HG03520 (cell line): ENCODE measurements around the gene DIP2C.
"Not testable (repeated sequence)": the region's sequence is repeated elsewhere in the genome, so short reads cannot be mapped to it uniquely, and the experiment has no call there.

ENCODE experiments used
- ATAC-seq: cut with Tn5 transposase; IDR thresholded peaks from one replicate; pipeline ENCODE4 v1.9.1; 2021; ENCODE audit warnings: mild to moderate bottlenecking, moderate library complexity; ENCODE audit not compliant: unreplicated experiment

Gene DIP2C

DNA sequence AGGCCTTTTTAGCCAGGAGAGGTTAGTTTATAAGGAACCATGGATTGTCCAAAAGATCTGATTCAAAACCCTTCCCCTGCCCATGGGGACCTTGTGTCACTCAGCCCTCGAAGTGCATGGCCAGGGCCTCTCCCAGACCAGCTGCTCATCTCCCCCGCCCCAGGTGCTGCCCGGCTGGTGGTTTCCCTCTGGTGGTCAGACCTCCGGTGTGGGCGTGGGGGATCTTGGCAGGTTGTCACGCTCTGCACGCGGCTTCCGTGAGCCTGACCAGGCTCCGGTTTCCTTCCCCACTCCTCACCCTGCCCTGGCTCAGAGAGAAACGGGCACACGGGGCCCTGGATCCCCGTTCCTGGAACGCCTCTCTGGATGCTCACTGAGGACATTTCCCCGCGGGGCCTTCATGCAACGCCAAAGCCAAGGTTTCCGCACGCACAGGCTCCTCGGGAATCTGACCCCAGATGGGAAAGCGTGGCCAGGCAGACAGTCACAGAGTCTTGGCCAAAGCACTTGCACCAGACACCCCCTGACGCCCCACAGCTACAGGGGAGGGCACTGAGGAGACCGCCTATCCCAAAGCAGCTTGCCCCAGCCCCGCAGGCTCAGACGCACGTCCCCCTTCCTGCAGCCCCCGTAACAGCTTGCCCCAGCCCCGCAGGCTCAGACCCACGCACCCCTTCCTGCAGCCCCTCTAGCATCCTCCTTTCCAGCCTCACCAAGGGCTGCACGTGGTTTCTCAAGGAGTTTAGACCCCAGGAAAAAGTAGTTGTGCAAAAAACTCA, 7.8 kb upstream of the DIP2C start:
- ATAC-seq, result no peak

GRCh38 chr10:695396-695795, 5.9 kb upstream of the DIP2C start:
- ATAC-seq, result no peak

GRCh38 chr10:693506-693905, 4.0 kb upstream of the DIP2C start:
- no peak for ATAC-seq

DNA sequence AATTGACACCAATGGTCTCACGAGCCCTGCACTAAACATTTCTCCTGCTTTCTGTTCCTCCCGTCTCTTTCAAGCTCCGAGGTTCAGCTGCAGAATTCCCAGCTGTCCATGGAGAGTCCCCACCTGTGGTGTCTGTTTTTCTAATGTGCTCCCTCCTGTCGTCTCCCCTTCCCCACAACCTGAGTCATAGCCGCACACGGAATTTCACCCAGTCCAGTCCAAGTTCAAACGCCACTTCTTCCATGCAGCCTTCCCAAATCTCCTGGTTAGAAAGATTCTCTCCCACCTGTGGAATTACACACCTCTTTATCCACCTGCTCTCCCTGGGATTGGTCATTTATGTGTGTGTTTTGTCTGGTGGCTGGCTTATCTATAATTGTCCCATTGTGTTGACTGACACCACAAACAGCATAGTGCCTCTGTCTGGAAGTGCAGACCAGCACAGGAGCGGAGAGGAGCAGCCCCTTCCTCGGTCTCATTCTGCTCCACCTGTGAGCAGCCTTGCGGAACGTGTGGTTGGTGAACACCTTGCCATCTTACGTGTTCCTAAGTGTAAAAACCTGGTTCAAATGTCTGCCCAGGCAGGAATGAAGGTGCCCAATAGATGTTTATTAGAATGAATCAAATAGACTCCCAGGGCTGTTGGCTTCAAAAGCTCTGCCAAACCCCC, 3.3 kb upstream of the DIP2C start:
- ATAC-seq, result no peak

DNA sequence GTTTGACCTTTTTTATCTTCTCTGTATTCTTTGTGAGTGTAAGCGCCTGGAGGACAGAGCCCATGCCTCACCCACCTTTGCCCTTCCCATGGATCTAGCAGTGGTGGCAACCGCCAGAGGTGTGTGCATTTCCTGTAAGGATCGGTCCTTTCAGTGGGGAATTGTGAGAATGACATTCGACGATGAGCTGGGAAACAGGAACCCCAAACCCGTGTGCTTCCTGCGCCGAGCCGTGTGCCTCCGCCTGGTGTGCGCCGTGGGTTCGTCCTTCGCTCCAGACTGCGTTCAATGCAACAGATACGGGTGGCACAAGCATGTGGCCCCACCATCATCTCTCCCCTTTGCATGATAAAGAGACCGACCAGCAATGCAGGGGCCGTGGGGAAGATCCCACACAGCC, 1.7 kb upstream of the DIP2C start:
- ATAC-seq, result no peak

DNA sequence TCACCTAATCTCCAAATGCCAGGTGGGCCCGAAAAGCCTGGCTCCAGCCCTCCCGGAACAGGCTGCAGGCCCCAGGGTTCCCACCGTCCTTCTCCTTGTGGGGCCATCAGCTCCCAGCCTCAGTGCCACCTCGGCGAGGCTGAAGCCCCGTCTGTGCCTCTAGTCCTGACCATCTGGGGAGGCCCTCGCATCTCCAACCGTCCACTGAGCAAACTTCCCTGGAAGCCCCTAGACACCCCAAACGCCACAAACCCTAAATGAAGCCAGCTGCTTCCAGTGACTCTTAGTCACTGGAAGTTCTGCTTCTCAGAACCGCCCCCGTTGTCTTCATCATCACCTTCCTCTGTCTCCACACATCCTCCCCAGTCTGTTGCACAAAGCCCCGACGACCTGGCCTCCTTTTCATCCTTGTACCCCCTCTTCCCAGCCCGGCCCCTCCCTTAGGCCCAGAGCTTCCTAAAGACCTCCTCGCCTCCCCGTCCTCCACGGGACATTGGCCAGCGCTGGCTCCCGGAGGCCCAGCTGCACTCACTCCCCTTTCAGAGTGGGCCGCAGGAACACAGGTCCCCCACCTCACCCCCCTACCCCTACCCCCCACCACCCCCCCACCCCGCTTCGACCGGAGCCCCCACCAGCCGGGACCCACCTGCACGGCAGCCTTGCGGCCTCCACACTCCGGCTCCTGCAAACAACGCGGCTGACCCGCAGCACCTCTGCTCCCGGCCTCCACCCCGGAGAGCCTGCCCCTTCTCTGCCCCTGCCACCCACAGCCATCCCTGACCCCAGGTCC, 1.1 kb upstream of the DIP2C start:
- ATAC-seq, result no peak

GRCh38 chr10:689121-689451, 382 bp downstream of the DIP2C start:
- ATAC-seq, result no peak

- ATAC-seq, result no peak
These were observed 952 bp downstream of the DIP2C start for GRCh38 chr10:688312-689120.

GRCh38 chr10:687583-688311, 1.7 kb downstream of the DIP2C start:
- no peak for ATAC-seq

GRCh38 chr10:686155-686931, 3.1 kb downstream of the DIP2C start:
- no peak for ATAC-seq

DNA sequence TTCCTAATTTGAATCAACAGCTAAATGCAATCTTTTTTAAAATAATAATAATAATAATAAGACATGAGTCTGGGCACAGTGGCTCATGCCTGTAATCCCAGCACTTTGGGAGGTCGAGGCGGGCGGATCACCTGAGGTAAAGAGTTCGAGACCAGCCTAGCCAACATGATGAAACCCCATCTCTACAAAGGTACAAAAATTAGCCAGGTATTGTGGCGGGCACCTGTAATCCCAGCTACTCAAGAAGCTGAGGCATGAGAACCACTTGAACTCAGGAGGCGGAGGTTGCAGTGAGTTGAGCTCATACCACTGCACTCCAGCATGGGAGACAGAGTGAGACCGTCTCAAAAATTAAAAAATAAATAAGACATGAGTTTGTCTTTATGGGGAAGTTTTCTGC, 3.9 kb downstream of the DIP2C start:
- no peak for ATAC-seq

- no peak for ATAC-seq
These were observed 5.9 kb downstream of the DIP2C start for GRCh38 chr10:683448-684071.

- ATAC-seq, result no peak
These were observed 6.5 kb downstream of the DIP2C start for GRCh38 chr10:682931-683447.

GRCh38 chr10:681670-682318, 7.7 kb downstream of the DIP2C start:
- ATAC-seq, result no peak

- no peak for ATAC-seq
These were observed 8.7 kb downstream of the DIP2C start for GRCh38 chr10:680745-681144.

DNA sequence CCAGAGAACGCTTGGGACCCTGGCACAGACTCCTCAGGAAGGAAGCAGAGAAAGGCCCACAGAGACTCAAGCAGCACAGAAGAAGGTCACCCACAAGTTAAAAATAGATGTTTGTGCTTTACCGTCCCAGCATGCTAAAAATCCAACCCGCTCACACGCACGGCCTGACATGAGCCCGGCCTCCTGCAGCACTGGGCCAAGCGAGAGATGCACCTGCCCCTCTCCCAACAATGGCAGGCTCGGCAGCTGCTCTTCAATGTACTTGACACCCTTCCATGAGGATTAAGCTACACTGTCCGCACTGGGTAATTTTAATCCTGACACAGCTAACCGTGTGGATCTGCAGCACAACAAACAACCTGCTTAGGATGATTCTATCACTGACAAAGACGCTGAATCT, 9.3 kb downstream of the DIP2C start:
- no peak for ATAC-seq

DNA sequence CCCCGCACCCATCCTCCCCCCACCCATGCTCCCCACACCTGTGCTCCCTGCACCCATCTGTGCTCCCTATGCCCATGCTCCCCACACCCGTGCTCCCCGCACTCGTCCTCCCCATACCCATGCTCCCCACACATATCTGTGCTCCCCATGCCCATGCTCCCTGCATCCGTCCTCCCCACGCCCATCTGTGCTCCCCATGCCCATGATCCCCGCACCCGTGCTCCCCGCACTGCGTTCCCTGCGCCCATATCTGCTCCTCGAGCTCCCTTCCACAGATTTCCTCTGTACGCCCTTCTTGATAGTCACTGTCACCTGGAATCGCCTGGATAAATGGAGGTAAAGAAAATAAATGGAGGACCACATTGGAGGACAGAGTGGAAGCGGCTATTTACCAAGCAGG, 9.9 kb downstream of the DIP2C start:
- ATAC-seq, result no peak

DNA sequence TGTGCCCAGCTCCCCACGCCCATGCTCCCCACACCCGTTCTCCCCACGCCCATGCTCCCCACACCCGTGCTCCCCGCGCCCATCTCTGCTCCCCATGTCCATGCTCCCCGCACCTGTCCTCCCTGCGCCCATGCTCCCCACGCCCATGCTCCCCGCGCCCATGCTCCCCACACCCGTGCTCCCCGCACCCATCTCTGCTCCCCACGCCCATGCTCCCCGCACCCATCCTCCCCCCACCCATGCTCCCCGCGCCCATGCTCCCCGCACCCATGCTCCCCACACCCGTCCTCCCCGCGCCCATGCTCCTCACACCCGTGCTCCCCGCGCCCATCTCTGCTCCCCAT, 10.8 kb downstream of the DIP2C start:
- ATAC-seq, result not testable (repeated sequence)
